ENCODE measurements around the gene ERP29.
"Not testable (repeated sequence)": the region's sequence is repeated elsewhere in the genome, so short reads cannot be mapped to it uniquely, and the experiment has no call there.

Gene ERP29

GRCh38 chr12:112012775-112013600 lies at the start of gene ERP29, which contains the start of gene TMEM116:
Gene ERP29, plus strand, starts transcription at chr12:112013426. Its CDS starts 40 bp downstream, at chr12:112013466.
Gene TMEM116, minus strand, starts transcription at chr12:112013165. Its CDS starts 7,895 bp downstream, at chr12:112005270.
- DNase-seq (ENCODE audit: low read depth in 2 of 2, low spot score in 1 of 2): peak; percentile 100

DNA sequence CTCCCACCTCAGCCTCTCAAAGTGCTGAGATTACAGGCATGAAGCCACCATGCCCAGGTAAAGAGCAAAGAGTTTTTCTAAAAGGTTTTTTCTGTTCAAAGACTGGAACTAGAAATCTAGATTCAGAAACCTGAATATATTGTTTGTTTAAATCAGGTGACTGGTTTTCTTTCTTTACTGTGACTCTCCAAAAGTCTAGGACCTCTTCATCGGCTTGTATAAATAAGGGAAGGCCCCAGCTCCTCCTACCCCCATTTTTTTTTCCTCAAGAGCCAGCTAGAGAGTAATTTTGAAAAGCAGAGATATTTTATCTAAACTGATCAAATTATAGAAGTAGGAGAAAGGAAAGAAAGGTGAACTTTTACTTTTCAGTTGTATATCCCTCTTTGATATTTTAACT lies 48.3 kb upstream of the ERP29 start:
- DNase-seq (ENCODE audit: low read depth in 2 of 2, low spot score in 1 of 2): no peak

DNA sequence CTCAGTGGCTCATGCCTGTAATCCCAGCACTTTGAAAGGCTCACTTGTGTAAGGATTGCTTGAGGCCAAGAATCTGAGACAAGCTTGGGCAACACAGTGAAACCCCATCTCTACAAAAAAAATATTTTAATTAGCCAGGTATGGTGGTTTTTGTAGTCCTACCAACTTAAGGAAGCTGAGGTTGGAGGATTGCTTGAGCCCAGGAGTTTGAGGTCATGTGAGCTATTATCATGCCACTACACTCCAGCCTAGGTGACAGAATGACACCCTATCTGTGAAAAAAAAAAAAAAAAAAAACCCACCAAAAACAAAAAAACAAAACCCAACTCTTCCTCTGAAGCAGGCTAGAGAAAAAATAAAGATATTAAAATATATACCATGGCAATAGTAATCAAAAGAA lies 41.4 kb upstream of the ERP29 start:
- DNase-seq (ENCODE audit: low read depth in 2 of 2, low spot score in 1 of 2): no peak

DNA sequence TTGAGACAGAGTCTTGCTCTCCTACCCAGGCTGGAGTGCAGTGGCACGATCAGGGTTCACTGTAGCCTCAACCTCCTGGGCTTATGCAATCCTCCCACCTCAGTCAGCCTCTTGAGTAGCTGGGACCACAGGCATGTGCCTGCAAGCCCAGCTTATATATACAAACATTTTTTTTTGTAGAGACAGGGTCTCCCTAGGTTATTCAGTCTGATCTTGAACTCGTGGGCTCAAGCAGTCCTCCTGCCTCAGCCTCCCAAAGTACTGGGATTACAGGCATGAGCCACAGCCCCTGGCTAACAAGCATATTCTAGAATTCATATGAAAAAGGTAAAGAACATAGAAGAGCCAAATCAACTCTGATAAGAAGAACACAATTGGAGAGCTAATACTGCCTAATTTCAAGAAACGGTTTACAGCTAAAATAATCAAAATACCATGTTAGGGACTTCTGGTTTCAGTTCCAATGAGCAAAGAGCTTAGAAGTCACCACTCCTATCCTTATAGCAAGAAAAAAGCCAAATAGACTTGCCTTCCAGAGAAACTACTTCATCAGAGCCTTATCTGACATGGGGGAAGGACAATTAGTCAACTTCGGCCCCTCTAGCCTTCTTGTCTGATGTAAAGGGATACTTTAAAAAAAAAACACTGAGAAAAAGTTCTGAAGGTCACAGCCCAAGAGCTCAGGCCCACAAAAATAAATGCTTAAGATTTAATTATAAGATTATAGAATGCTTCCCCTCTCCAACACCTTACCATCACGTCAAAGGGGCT lies 37.9 kb upstream of the ERP29 start:
- DNase-seq (ENCODE audit: low read depth in 2 of 2, low spot score in 1 of 2): no peak

DNA sequence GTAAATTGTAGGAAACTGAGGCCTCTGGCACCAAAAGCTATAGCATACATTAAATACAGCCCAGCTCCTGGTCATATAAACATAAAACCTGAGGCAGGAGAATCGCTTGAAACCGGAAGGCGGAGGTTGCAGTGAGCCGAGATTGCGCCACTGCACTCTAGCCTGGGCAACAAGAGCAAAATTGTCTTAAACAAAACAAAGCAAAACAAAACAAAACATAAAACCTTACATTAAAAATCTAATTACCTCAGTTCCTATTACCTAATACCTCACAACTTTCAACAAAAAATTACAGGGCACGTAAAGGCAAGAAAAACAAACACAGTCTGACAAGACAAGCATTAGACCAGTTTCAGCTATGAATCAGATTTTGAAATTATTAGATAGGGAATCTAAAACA lies 36.9 kb upstream of the ERP29 start:
- DNase-seq (ENCODE audit: low read depth in 2 of 2, low spot score in 1 of 2): no peak

GRCh38 chr12:111976860-111977259 lies 36.4 kb upstream of the ERP29 start:
- no peak for DNase-seq (ENCODE audit: low read depth in 2 of 2, low spot score in 1 of 2)

GRCh38 chr12:111978545-111978944 lies 34.7 kb upstream of the ERP29 start:
- no peak for DNase-seq (ENCODE audit: low read depth in 2 of 2, low spot score in 1 of 2)

DNA sequence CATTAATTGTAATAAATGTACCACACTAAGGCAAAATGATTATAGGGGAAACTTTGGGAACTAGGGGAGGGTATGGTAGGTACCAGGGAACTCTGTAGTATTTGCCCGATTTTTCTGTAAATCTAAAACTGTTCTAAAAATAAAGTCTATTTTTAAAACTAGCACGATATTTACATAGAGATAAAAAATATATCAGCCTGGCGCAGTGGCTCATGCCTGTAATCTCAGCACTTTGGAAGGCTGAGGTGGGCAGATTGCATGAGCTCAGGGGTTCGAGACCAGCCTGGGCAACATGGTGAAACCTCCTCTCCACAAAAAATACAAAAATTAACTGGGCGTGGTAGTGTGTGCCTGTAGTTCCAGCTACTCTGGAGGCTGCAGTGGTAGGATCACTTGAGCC lies 32.6 kb upstream of the ERP29 start:
- no peak for DNase-seq (ENCODE audit: low read depth in 2 of 2, low spot score in 1 of 2)

- no peak for DNase-seq (ENCODE audit: low read depth in 2 of 2, low spot score in 1 of 2)
Measured at GRCh38 chr12:111981987-111982386, 31.2 kb upstream of the ERP29 start.

GRCh38 chr12:111984820-111985219 lies 28.4 kb upstream of the ERP29 start:
- no peak for DNase-seq (ENCODE audit: low read depth in 2 of 2, low spot score in 1 of 2)

- no peak for DNase-seq (ENCODE audit: low read depth in 2 of 2, low spot score in 1 of 2)
Measured at GRCh38 chr12:111991535-111991934, 21.7 kb upstream of the ERP29 start.

- no peak for DNase-seq (ENCODE audit: low read depth in 2 of 2, low spot score in 1 of 2)
Measured at GRCh38 chr12:111991946-111992345, 21.3 kb upstream of the ERP29 start.

- DNase-seq (ENCODE audit: low read depth in 2 of 2, low spot score in 1 of 2): no peak
Measured at GRCh38 chr12:111992464-111992863, 20.8 kb upstream of the ERP29 start.

DNA sequence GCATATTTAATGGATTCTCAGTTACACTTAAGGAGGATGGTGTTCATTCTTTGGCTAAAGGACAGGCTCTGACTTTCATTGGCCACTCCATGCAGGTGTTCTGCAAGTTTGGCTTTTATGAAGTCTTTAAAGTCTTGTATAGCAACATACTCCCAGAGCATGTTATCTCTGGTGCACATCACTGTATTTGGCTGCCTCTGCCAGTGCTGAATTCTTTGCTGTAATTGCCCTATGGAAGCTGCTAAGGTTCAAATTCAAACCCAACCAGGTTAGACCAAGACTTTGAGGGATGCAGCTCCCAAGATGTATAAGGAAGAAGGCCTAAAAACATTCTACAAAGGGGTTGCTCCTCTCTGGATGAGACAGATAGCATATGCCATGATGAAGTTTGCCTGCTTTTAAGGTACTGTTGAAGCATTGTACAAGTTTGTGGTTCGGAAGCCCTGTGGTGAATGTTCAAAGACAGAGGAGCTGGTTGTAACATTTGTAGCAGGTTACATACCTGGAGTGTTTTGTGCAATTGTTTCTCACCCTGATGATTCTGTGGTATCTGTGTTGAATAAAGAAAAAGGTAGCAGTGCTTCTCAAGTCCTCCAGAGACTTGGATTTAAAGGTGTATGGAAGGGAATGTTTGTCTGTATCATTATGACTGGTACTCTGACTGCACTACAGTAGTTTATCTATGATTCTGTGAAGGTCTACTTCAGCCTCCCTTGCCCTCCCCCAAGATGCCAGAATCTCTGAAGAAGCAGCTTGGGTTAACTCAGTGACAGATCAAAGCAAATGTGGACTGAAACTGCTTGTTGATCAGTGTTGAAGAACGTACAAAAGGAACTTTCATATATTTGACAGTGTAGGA lies 19.7 kb upstream of the ERP29 start:
- no peak for DNase-seq (ENCODE audit: low read depth in 2 of 2, low spot score in 1 of 2)

- not testable (repeated sequence) for DNase-seq (ENCODE audit: low read depth in 2 of 2, low spot score in 1 of 2)
Measured at GRCh38 chr12:111994211-111995111, 18.8 kb upstream of the ERP29 start.

- DNase-seq (ENCODE audit: low read depth in 2 of 2, low spot score in 1 of 2): no peak
Measured at GRCh38 chr12:111995782-111996480, 17.3 kb upstream of the ERP29 start.

GRCh38 chr12:111997300-111997699 lies 15.9 kb upstream of the ERP29 start:
- DNase-seq (ENCODE audit: low read depth in 2 of 2, low spot score in 1 of 2): no peak

DNA sequence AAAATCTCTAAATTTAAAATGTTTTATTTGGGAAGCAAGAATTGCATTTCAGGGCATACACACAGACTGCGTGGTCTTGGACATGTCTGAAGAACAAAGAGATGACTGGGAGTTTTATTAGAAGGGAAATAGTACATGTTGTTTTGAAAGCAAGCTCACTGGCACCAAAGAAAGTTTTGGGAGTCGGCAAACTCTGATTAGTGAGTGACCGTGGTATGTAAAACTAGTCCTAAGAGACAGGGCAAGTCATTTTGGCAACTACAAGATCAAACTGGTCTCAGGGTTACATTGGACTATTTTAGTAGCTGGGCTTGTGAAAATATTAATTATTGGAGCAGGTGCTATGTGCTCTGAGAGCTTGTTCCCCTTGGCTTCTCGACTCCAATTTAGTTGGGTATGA lies 15.2 kb upstream of the ERP29 start:
- no peak for DNase-seq (ENCODE audit: low read depth in 2 of 2, low spot score in 1 of 2)

- not testable (repeated sequence) for DNase-seq (ENCODE audit: low read depth in 2 of 2, low spot score in 1 of 2)
Measured at GRCh38 chr12:111999129-111999528, 14.1 kb upstream of the ERP29 start.

DNA sequence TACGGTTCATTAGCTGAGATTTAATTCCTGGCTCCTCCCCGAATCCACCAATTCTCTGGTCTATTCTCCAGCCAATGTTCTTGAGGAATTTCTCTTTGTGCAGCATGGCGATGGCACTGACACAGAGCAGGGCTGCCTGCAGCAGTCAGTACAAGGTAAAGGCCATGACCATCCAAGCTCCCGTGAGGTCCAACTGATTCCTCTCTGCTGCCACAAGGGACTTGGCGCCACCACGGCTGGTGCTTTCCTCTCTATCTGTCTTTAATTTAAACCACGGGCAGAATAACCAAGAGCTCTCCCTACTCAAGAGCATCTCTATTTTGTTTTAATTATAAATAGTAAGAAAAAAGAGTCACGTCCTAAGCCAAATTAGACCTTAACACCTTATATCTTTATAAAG lies 12.4 kb upstream of the ERP29 start:
- no peak for DNase-seq (ENCODE audit: low read depth in 2 of 2, low spot score in 1 of 2)
